ENCODE results near the gene ACAD9.
"Not testable (repeated sequence)": the region's sequence is repeated elsewhere in the genome, so short reads cannot be mapped to it uniquely, and the experiment has no call there.

Gene ACAD9

GRCh38 chr3:128879125-128879969, at the start of gene ACAD9:
Gene ACAD9 (plus strand): TSS chr3:128879620. CDS start chr3:128879692, 72 bp downstream.
- Histone ChIP-seq H3K79me2 (ENCODE audit: insufficient read depth, low read length) (peaks cover 58% of the 10 kb centered on the region), H3K27ac (ENCODE audit: low read depth, low read length) (peak within 1 kb of the TSS; percentile 56), H3K4me3 (ENCODE audit: insufficient read depth, low read length, poor library complexity, severe bottlenecking) (peak within 1 kb of the TSS; percentile 85), H4K20me1 (ENCODE audit: low read depth, low read length) (no peaks in the 10 kb centered on the region; the same call in 1 of the 2 replicates), H3F3A (ENCODE audit: insufficient read depth) (peaks cover 9% of the 10 kb centered on the region; the same call in 1 of the 2 replicates), H3K27me3 (ENCODE audit: low read length) (no peaks in the 10 kb centered on the region), H3K4me2 (ENCODE audit: low read depth, low read length, poor library complexity, severe bottlenecking) (peak within 1 kb of the TSS; percentile 89), H2AFZ (ENCODE audit: low read depth, low read length, severe bottlenecking) (peak within 1 kb of the TSS; percentile 72), H3K36me3 (ENCODE audit: low read length) (no peaks in the 10 kb centered on the region), H3K9me3 (ENCODE audit: insufficient read depth, low read length) (no peaks in the 10 kb centered on the region), H3K9ac (ENCODE audit: low read length) (peak within 1 kb of the TSS; percentile 82), H3K9me2 (replicated peaks; ENCODE audit: insufficient read depth, low read length) (no peaks in the 10 kb centered on the region)
- TF ChIP-seq EZH2phosphoT487 (conservative IDR thresholded peaks at IDR 0.05; ENCODE audit: low read length) (no peak), CTCF (IDR thresholded peaks at IDR 0.05; ENCODE audit: insufficient read depth, low read length, poor library complexity, severe bottlenecking) (no peak)

GRCh38 chr3:128829925-128830625, 49.3 kb upstream of the ACAD9 start:
- not testable (repeated sequence) for H3K9me2 ChIP-seq (replicated peaks; ENCODE audit: insufficient read depth, low read length); H3K27me3 ChIP-seq (ENCODE audit: low read length); H3K9ac ChIP-seq (ENCODE audit: low read length); H3K79me2 ChIP-seq (ENCODE audit: insufficient read depth, low read length); H3K9me3 ChIP-seq (ENCODE audit: insufficient read depth, low read length); H2AFZ ChIP-seq (ENCODE audit: low read depth, low read length, severe bottlenecking); H3K4me3 ChIP-seq (ENCODE audit: insufficient read depth, low read length, poor library complexity, severe bottlenecking); H3K36me3 ChIP-seq (ENCODE audit: low read length); H4K20me1 ChIP-seq (ENCODE audit: low read depth, low read length); H3K4me2 ChIP-seq (ENCODE audit: low read depth, low read length, poor library complexity, severe bottlenecking); H3F3A ChIP-seq (ENCODE audit: insufficient read depth); H3K27ac ChIP-seq (ENCODE audit: low read depth, low read length)

DNA sequence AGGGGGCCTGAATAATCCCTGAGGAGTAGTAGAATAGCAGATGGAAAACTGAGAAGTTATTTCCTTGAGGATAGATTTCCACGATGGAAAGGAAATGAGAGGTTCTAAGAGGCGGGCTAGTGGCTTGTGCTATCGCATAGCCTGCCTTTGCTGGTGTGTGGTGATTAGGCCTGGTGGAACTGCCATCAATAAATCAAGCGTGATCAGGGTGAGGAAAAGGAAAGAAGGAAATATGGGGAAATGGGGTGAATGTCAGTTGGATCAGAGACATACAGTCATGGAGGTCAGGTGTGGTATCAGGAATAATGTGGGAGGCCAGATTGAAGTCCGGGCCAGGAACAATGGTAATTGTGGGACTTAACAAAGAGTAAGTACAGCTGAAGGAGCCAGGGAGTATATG, 48.7 kb upstream of the ACAD9 start:
- not testable (repeated sequence) for H3K27ac ChIP-seq (ENCODE audit: low read depth, low read length); H3F3A ChIP-seq (ENCODE audit: insufficient read depth); H3K27me3 ChIP-seq (ENCODE audit: low read length); H4K20me1 ChIP-seq (ENCODE audit: low read depth, low read length); H3K9ac ChIP-seq (ENCODE audit: low read length); H2AFZ ChIP-seq (ENCODE audit: low read depth, low read length, severe bottlenecking); H3K79me2 ChIP-seq (ENCODE audit: insufficient read depth, low read length); H3K36me3 ChIP-seq (ENCODE audit: low read length); H3K4me2 ChIP-seq (ENCODE audit: low read depth, low read length, poor library complexity, severe bottlenecking); H3K4me3 ChIP-seq (ENCODE audit: insufficient read depth, low read length, poor library complexity, severe bottlenecking); H3K9me3 ChIP-seq (ENCODE audit: insufficient read depth, low read length); H3K9me2 ChIP-seq (replicated peaks; ENCODE audit: insufficient read depth, low read length)

DNA sequence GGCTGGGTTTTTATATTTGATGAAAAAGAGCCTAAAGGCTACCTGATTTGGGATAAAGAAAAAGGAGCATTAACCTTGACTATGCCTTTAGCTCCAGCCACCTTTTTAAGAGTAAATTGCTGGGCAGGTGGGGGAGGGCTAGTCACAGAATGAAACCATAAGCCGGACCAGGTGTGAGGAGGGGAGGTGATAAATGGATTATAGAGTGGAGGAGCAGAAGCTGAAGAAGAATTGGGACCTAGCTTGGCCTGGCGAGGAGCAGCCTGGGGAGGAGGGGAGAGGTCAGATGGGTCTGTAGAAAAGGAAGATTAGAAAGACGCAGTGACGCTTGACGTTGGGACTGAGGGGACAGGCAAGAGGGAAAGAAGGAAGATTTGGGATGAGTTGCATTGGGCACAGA, 46.4 kb upstream of the ACAD9 start:
- H4K20me1 ChIP-seq (ENCODE audit: low read depth, low read length); H3K4me2 ChIP-seq (ENCODE audit: low read depth, low read length, poor library complexity, severe bottlenecking); H3K27me3 ChIP-seq (ENCODE audit: low read length); H3K36me3 ChIP-seq (ENCODE audit: low read length); H2AFZ ChIP-seq (ENCODE audit: low read depth, low read length, severe bottlenecking); H3K9me3 ChIP-seq (ENCODE audit: insufficient read depth, low read length); H3F3A ChIP-seq (ENCODE audit: insufficient read depth); H3K9me2 ChIP-seq (replicated peaks; ENCODE audit: insufficient read depth, low read length); H3K9ac ChIP-seq (ENCODE audit: low read length); H3K27ac ChIP-seq (ENCODE audit: low read depth, low read length); H3K4me3 ChIP-seq (ENCODE audit: insufficient read depth, low read length, poor library complexity, severe bottlenecking); H3K79me2 ChIP-seq (ENCODE audit: insufficient read depth, low read length): not testable (repeated sequence)
